Limb (tissue), 2 donors: ENCODE data around the gene ZNF423.

Experiments
- DNase-seq, 2 donors: peaks; one replicate each; pipeline ENCODE4 v3.0.0-alpha.2; 2016; ENCODE audit errors: extremely low spot score in 2 of 2

Gene ZNF423

DNA sequence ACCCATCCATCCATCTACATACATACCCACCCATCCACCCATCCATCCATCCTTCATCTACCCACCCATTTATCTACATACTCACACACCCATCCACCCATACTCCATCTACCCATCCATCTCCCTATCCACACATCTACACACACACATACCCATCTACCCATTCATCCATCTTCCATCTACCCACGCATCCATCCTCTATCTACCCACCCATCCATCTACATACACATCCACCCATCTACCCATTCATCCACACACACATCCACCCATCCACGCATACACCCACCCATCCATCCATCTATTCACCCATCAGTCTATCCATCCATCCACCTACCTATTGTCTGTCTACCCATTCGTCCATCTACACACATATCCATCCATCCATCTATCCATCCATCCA, 227.8 kb downstream of the ZNF423 start:
- no peak for DNase-seq

DNA sequence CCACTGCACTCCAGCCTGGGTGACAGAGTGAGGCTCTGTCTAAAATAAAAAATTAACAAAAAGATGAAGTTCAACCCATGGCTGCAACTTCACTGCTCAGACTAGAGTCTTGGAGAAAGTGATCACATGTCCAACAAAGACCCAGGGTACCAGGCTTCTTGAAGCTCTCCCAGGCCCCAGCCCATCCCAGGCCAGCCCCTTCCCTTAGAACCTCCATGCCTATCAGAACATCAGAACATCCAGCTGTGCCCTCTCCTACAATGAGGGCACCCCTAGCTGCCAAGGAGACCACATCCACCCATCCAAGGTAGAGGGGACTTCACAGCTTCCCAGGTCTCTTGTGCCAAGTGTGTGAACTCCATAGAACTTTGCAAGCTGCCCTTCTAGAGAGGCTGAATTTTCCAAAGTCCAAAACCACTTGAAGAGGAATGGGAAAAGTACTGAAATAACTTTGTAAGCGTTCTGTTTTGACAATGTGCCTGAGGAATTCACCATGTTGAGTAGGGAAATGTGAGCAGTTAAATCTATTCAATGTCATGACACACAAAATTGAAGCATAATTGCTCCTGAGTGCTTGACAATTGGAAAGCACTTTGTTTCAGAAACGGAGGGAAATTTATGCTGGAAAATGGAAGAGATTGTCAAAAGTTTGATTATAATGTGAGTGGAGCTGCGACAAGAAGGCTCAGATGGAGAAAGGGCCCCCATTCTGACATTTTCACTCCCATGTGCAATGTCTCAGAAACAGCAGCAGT, 230.4 kb downstream of the ZNF423 start:
- peak in 1 of 2 donors; percentile 18 for DNase-seq

DNA sequence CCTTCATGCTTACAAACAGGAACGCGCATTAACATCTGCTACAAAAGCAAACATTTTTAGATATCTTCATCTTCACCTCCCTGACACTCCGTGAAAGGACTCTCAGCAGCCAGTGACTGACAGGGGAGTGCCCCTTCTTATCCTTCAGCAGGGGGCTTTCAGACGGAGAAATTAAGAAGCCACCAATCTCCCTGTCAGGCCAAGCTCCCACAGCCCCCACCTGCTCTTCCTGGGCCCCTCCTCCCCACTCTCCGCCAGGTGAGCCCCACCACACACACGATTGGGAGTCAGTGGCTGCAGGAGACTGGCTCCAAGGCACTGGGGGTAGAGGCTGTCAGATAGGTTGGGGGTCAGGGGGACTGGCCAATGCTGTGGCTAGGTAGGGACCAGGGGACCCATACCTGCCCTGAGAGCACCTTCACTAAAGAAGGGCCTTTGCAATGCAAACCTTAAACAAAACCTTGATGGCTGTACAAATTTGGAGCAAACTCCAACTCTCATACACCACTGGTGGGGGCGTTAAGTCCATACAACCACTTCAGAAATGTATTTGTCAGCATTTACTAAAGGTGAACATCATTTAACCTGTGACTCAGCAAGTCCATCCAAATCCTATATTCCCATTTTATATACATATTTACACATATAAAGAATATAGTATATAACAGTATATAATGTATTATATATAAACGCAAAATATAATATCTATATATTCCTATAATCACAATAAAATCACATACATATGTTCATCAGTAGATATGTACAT, 232.2 kb downstream of the ZNF423 start:
- peak in 1 of 2 donors; percentile 11 for DNase-seq

DNA sequence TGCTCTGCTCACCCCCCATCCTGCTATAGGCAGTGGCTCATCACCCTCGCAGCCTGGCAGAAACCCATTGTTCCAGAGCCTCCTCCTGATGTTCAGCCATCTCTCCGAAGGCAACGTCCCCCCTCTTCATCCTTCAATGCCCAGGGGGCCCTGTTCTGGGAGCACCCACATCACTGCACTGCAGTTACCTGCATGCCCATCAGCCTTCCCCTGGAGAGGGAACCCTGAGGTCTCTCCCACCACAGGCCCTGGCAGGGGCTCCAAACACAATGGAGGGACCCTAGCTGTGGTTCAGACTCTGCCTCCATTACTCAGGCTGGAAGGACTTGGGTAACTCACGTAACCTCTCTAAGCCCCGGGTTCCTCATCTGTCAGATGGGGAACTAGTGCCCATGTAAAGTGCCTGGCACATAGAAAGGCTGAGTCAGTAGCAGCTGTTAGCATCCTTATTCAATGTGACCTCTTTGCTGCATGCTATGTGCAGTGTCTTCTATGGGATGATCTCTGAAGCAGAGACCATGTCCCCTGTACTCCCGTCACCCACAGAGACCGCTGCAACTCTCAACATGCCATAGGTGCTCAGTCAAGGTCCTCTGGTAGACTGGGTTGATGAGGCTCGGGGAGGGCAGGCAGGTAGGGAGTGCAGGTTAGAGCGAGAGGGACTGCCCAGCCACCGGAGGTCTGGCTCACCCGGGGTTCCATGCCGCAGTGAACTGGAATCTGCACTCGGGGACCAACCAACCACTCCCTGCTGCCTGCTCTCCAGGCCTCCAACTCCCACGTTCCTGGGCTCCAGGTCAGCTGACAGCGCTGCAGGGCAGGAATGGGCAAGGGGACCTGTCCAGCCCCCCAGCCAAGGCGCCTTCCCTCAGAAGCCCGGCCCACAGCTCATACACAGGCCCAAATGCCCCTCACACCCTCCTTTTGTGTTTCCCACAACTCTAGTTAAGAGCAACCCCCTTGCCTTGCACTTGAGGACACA, 233.2 kb downstream of the ZNF423 start:
- DNase-seq: peak in 1 of 2 donors; percentile 24

DNA sequence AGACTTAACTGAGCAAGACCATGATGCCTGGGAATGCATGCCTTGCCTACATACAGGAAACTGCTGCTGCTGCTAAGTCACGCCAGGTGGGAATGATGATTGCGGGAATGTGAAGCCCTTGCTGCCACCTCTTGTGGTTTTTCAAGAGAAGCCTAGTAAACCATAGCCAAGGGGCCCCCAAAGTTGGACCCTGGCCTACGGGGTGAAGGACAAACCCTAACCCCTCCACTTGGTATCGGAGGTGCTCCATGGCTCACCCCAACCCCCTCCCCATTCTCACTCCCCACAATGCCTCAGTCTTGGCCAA, 233.9 kb downstream of the ZNF423 start:
- no peak for DNase-seq

DNA sequence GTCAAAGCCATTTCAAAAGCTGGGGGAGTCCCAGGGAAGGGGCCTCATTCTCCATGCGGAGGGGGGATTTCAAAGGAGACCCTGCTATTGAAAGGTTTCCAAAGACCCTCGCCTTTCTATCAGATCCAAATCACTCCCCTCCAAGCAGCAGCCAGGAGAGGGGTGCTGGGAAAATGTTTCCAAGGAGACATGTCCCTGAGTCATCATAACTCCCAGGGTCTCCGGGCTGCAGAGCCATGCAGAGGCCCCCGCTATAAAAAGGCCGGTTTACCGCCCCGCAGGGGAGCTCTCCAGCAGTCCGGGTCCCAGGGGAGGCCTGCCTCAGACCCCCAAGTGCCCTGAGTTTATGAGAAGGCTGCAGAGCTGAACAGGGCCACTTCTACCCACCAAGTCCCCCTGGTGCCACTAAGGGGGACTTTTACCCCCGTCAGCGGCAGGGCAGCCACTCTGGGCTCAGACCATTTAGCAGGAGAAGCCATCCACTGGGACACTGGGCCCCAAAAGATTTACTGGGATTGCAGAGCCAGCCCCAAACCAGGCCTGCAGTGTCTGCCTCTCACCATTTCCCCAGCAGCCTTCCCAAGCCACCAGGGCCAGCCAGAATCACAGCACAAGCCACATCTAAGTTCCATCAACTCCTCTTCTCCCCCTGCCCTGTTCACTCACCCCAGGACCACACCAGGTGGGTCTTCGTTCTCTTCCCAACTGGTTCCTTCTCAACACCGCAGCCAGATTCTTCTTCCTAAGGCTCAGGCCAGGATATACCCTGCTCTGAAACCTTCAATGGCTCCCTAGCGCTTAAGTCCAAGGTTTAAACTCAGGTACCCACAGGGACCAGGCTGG, 234.4 kb downstream of the ZNF423 start:
- peak in 1 of 2 donors; percentile 47 for DNase-seq

DNA sequence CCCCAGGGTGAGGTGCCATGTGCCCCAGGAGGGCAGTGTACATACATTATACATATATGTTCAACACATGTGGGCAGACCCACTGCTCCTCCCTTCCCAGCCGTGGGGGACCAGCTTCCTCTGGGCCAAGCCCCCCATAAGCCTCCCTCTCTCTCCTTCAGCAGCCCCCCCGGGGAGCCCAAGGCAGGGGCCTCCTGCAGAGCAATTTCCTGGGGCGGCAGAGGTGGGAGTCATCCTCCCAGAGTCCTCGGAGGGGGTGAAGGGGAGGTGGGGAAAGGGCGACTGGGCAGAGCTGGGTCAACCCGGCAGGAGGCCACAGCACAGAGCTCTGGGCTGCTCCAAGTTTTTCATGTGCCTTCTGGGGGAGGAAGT, 235.1 kb downstream of the ZNF423 start:
- DNase-seq: peak in 1 of 2 donors; percentile 46

DNA sequence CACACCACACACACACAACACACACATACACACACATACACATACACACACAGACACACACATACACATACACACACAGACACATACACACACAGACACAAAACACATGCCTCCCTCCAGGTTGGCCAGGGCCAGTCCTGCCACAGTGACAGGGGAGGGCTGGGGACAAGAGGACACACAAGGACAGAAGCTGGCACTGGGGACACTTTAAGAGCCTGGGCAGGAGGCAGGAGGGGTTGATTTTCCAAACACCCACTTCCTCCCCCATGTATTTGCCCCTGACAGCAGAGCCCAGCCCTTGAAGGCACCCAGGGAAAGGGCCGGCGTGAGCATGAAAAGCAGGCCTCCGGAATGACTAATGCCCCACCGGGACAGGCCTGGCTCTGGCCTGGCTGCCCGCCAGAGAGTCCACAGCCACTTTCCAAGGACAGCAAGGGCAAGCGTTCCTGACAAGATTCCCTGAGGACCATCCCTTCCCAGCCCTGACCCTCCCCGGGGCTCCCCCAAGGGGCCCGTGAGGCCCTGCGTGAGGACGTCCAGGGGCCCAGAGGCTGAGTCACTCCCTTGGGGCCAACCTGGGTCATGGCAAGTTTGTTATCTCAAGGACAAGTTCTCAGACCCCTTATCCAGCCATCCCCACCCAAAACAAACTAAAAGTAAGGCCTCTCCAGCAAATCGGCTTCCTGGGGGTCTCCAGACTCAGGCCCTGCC, 235.6 kb downstream of the ZNF423 start:
- peak in 1 of 2 donors; percentile 74 for DNase-seq

DNA sequence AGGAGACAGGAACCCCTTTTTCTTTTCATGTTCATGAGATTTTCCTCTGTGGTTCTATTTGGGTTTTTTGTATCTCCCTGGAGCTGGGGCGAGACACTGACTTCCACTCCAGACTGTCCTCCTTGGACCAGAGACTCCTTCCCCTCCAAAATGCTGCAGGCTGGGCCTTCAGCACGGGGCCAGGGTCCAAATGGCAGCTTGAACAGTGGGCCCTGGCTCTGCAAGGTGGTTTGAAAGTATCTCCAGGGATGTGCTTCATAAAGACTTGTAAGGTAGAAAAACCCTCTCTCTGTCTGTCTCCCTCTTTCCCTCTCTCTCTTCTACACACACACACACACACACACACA, 236.1 kb downstream of the ZNF423 start:
- no peak for DNase-seq

DNA sequence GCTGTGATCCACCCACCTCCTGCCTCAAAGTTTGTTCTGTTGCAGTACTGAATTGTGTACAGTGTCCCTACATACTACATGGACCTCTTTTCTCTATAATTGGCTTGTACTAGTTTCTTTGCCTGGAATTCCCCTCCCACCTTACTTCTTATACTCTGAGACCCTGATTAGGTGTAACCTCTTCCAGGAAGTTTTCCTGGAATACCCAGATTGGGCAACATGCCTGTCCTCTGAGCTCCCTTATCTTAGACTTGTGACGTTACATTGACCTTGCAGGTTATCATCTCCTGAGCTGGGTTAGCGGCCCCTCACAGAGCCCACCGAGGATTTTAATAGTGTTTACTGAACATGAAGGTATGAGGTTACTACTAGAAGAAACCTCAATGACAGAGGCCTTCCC, 237.0 kb downstream of the ZNF423 start:
- DNase-seq: no peak

DNA sequence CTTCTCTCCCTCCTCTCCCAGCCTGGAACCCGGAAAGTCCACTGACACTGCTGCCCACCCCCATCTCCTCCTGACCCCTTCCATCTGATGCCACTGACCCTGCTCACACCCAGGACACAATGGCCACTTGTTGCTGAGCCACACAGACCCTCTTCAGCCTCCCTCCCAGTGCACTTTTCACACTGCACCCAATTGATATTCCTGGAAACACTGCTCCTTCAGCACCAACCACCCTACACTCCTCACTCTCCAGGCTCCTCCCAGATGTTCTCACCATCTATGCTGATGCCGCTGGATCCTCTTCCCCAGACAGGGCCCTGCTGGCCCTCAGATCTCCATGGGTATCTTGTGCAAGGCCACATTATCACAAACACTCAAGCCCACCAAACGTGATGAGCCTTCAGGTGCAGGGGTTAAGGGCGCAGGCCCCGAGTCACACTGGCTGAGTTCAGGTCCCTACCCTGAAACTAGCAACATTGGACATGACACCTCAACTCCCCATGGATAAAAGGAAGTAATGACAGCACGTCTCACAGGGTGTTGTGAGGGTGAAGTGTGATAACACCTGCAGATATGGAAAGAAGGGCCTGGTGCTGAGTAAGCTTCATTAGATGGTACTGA, 238.1 kb downstream of the ZNF423 start:
- DNase-seq: peak in 1 of 2 donors; percentile 11

DNA sequence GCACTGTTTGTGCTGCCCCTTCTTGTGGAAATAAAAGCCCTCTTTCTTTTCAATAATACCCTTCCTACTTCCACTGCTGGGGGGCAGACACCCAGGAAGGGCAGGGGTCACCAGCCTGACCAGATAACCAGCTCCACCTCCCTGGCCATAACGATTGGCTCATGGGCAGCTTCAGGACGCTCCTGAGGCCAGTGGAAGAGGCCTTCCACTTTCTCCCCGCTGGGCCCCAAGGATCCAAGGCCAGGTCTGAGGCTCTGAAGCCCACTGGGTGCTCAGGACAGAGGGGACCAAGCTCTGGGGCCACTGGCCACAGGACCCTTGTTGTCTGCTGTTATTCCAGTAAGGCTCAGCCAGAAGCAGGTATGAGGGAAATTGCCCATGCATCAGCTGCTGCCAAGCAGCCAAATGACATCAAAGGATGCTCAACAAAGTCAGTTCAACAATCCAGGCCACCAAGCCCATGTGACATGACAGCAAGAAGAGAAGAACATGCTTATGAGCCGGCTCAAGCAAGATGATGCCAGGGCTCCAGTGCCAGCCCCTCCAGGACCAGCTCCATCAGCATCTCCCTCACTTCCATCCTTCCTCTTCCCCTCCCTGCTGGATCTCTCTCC, 238.8 kb downstream of the ZNF423 start:
- peak in 1 of 2 donors; percentile 20 for DNase-seq

DNA sequence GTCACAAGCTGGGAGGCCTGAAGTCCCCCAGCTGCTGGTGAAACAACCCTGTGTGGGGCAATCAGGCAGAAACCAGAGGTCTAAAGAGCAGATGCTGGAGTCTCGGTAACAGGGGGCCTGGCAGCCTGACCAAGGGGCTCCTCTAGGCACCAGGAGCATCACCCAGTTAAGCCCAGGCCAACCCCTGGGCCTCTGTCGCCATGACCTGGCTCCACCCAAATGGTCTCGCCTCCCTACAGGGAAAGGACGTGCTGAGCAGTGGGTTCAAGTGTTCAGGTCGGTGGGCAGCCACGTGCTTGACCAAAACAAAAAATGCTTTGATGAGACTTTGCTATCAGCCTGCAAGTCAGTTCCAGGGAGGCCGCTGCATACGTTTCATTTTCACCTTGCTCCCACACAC, 240.3 kb downstream of the ZNF423 start:
- peak in 1 of 2 donors; percentile 8 for DNase-seq

DNA sequence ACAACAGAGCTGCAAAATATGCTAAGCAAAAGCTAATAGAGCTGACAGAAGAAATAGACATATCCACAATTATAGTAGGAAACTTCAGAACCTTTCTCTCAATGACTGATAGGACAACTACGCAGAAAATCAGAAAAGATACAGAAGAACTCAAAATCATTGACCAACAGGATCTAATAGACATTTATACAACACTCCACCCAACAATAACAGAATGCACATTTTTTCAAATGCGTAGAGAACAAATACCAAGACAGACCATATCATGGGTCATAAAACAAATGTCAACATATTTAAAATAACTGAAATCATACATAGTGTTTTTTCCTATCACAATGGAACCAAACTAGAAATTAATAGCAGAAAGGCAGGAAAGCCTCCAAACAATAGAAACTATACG, 244.9 kb downstream of the ZNF423 start:
- DNase-seq: no peak

DNA sequence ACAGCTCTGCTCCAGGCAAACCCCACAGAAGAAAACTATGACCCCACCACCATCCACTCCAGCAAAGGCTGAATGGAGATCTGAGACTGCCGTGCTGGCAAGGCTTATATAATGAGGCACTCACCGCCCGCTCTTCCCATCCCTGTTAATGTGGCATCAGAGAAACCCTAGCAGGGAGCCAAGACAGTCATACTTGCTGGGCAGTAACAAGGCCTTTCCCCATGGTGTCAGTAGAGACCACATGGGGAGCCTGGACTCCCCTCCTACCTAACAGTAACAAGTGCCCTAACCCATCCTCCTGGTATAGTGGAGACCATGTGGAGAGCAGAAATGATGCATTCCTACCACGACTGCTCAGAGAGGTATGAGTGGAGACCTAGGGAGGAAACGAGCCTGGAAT, 247.1 kb downstream of the ZNF423 start:
- DNase-seq: peak in 1 of 2 donors; percentile 40

DNA sequence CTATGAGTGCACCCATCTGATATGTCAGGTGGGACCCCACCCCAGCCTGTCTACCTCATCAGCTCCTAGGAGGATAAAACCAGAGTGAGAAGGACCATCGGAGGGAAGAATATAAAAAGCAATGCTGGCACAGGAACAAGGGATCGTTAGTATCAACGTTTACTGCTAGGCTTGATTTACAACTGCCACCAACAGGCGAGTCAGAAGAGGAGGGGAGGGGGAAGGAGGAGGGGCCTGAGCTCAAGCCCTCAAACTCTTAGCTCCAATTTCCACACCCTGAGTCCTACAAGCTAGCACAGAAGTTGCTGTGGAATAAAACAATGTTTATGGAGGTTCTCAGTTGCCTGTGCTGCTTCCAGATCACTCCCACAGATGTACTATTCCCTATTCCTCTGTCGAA, 247.8 kb downstream of the ZNF423 start:
- DNase-seq: peak in 1 of 2 donors; percentile 47

DNA sequence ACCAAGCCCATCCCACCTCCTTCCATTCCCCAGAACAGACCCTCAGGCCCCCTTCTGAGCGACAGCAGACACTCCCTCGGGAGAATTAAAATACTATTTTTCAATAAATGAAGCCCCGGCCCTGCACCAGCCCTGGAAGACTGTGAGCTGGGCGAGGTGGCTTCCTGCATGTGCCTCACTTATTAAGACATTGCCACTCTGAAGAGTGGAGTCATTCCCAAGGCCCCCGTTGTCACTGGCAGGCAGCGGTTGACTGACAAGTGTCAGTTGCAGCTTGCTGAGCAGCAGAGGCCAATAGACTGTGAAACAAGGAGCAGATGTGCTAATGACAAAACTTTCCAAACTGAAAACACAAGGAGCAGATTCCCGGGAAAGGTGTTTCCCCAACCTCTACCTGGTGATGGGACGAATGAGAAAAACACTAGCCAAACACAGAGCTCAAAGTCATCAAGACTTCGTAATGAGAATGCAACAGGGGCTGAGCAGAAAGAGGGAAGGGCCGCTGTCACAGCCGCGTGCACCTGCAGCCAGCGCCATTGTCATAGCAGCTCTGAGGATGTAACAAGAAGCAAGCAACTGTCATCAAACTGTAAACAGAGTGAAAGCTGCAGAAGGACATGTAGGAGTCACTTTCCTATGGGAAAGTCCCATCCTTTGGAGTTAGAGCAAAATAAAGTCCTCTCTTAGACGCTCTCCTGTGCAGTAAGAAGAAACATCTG, 250.2 kb downstream of the ZNF423 start:
- no peak for DNase-seq

DNA sequence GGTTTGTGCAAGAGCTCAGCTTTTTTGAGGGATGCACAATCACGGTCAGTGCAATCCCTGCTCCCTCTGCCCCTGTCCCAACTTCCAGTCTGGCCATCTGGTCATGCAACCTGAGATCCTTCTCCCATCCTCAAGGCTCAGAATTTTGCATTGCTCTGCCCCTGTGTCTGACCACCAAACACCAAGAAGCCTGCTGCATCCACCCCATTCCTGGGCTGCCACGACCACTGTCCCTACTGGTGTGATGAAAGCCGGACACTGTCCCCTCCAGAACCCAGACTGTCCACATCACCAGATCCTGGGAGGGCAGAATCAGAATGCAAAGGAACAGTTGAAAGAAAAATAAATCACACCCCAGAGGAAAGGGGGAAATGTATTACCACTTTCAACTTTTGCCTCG, 251.3 kb downstream of the ZNF423 start:
- DNase-seq: peak in 1 of 2 donors; percentile 16

DNA sequence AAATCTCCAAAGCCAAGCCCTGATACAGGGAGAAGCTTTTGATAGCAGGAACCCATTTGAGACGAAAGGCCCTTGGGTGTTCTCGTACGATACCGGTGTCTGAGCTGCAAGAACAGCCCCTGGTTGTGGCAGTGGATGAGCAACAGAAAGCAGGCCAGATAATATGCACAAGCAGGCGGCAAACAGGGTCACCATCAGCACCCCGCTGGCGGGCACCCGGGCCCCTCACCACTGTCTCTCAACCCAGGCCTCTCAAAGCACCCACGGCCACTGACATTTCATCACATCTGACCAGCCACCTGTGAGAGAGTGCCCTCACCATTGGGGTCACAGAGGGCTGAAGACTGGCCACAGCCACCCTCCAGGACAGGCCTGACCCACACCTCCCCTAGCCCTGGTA, 252.0 kb downstream of the ZNF423 start:
- DNase-seq: peak in 1 of 2 donors; percentile 22
